Body of pancreas (tissue), 4 donors: ENCODE data around the gene ARID1B. TPM values are rescaled to one million over a fixed set of nuclear protein-coding genes. Genes with fewer than 3 reads are reported as not detected.
"Not testable (repeated sequence)": the region's sequence is repeated elsewhere in the genome, so short reads cannot be mapped to it uniquely, and the experiment has no call there.

ENCODE experiments used
- ATAC-seq: fragments of 150-250 bp; one replicate; pipeline ENCODE4 v1.9.1; 2016
- DNase-seq, 4 donors: peaks; one replicate each; pipeline ENCODE4 v3.0.0-alpha.2; 2019
- H3K27ac ChIP-seq, 4 donors: fragments of 200-600 bp; sonication (generic); 1 replicate in 3 of 4; 2 replicates in 1 of 4; pipeline versions ENCODE4 v1.5.1 to v1.6.1; 2016 to 2019; ENCODE audit warnings: mild to moderate bottlenecking in 1 of 4, mixed read lengths in 1 of 4, moderate library complexity in 1 of 4
- H3K27me3 ChIP-seq, 2 donors: fragments of 200-600 bp; sonication (generic); one replicate each; pipeline ENCODE4 v1.6.0; 2016; ENCODE audit warnings: mild to moderate bottlenecking in 1 of 2
- H3K36me3 ChIP-seq, 2 donors: fragments of 200-600 bp; sonication (generic); replicated peaks in 1 of 2; 2 replicates each; pipeline ENCODE4 v1.5.1; 2016; ENCODE audit warnings: low read depth in 2 of 2; ENCODE audit not compliant: insufficient read depth in 1 of 2
- H3K4me1 ChIP-seq: fragments of 200-600 bp; sonication (generic); one replicate; pipeline ENCODE4 v1.6.0; 2016
- H3K4me3 ChIP-seq, 2 donors: fragments of 200-600 bp; sonication (generic); 1 replicate in 1 of 2; 2 replicates in 1 of 2; pipeline ENCODE4 v1.5.1; 2016 to 2019
- H3K9me3 ChIP-seq, 3 donors: fragments of 200-600 bp; sonication (generic); 1 replicate in 2 of 3; 2 replicates in 1 of 3; pipeline ENCODE4 v1.5.1; 2016
- POLR2A ChIP-seq, 3 donors: fragments of 450-650 bp; IDR thresholded peaks; one replicate each; pipeline ENCODE4 v1.6.1; 2016; ENCODE audit warnings: antibody characterized with exemption in 3 of 3, mild to moderate bottlenecking in 2 of 3
- WGBS, 2 donors: methylation state at CpG; one replicate each; pipeline ENCODE4 v1.1.5; 2017; 5-methylcytosine and 5-hydroxymethylcytosine counted together
- intact Hi-C: fragments of 100-400 bp; cut with DNase I; formaldehyde crosslinking; loops from one replicate; pipeline ENCODE4 v1.15.1; 2023
- total RNA-seq, 2 donors: library from RNA; depleted of rRNA; stranded (reverse); fragments of >200 nt; gene quantifications; one replicate each; pipeline ENCODE4 v1.1.0, GENCODE V29; 2016
- TF ChIP-seq, protein P1 (sequence below), 7 experiments: fragments of 450-650 bp in 4 of 7; fragments of 200-600 bp in 3 of 7; sonication (generic) in 3 of 7; IDR thresholded peaks; one replicate each; pipeline ENCODE4 v1.5.1; 2016 to 2019; ENCODE audit warnings: antibody characterized with exemption in 7 of 7

Gene ARID1B
- total RNA-seq, 2 donors from 2014 or later = 71.5 to 85.1 TPM

DNA sequence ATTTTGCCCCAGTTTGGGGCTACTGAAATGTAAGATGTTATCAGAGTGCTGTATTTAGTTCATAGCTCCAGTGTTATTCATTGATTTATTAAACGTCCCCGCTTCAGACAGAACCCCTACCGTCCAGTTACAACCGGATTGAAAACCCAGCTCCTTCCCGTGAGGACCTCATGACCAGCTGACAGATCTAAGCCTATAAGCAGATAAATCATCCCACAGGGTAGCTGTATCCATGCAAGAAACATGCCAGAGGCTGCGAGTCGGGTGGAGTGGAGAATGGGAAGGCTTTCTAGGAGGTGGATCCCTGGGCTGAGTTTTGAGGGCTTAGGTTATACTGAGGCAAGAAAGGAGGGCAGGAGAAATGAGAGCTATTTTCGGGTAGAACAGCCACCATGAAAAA is 260.0 kb downstream of the ARID1B start:
- TF ChIP-seq, protein P1, sequence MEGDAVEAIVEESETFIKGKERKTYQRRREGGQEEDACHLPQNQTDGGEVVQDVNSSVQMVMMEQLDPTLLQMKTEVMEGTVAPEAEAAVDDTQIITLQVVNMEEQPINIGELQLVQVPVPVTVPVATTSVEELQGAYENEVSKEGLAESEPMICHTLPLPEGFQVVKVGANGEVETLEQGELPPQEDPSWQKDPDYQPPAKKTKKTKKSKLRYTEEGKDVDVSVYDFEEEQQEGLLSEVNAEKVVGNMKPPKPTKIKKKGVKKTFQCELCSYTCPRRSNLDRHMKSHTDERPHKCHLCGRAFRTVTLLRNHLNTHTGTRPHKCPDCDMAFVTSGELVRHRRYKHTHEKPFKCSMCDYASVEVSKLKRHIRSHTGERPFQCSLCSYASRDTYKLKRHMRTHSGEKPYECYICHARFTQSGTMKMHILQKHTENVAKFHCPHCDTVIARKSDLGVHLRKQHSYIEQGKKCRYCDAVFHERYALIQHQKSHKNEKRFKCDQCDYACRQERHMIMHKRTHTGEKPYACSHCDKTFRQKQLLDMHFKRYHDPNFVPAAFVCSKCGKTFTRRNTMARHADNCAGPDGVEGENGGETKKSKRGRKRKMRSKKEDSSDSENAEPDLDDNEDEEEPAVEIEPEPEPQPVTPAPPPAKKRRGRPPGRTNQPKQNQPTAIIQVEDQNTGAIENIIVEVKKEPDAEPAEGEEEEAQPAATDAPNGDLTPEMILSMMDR (IDR thresholded peaks at IDR 0.05) = no peak
- no peak for TF ChIP-seq POLR2A (IDR thresholded peaks at IDR 0.05)
- 55 to 56% methylated on average over 8 of the region's 8 CpGs for WGBS, 2 donors
- H3K27me3 ChIP-seq = no peaks in the 10 kb centered on the region
- peaks cover 34% of the 10 kb centered on the region for H3K4me1 ChIP-seq
- intact Hi-C loops = no loop called here
- ATAC-seq (peak; percentile 68), DNase-seq (no peak)
- H3K36me3 ChIP-seq = no peaks in the 10 kb centered on the region
- peak overlapping the region in 3 of 4 donors; percentile 1 to 53 (median 26) for H3K27ac ChIP-seq
- H3K4me3 ChIP-seq = no peak overlapping the region
- H3K9me3 ChIP-seq = no peaks in the 10 kb centered on the region

DNA sequence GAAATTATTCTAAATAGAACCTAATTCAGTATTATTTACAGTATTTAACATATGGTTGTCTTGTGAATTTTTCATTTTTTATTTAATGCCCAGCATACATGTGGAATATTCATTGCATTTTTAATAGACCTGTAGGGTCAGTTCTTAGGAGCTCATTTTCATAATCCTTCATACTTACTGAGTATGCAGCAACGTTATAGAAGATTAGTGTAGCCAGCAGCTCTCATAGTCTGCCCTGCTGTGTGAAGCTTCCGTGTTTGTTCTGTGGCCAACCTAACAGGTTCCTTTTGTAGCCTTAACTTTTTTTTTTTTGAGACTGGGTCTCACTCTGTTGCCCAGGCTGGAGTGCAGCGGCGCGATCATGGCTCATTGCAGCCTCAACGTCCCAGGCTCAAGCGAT is 261.4 kb downstream of the ARID1B start:
- Histone ChIP-seq H3K4me3 (no peak overlapping the region), H3K27ac (no peak overlapping the region), H3K36me3 (no peaks in the 10 kb centered on the region), H3K27me3 (no peaks in the 10 kb centered on the region), H3K9me3 (no peaks in the 10 kb centered on the region), H3K4me1 (peaks cover 31% of the 10 kb centered on the region)
- intact Hi-C loops = no loop called here
- no peak for DNase-seq
- WGBS, 2 donors = 90 to 92% methylated on average over 7 of the region's 7 CpGs
- TF ChIP-seq, protein P1 (IDR thresholded peaks at IDR 0.05) = no peak
- TF ChIP-seq POLR2A (IDR thresholded peaks at IDR 0.05) = no peak
- no peak for ATAC-seq

DNA sequence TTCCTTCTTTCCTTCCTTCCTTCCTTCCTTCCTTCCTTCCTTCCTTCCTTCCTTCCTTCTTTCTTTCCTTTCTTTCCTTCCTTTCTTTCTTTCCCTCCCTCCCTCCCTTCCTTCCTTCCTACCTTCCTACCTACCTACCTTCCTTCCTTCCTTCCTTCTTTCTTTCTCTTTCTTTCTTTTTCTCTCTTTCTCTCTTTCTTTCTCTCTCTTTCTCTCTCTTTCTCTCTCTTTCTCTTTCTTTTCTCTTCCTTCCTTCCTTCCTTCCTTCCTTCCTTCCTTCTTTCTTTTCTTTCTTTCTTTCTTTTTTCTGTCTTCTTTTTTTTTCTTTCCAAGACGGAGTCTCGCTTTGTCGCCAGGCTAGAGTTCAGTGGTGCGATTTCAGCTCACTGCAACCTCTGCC is 262.5 kb downstream of the ARID1B start:
- 93 to 99% methylated on average over 4 of the region's 4 CpGs for WGBS, 2 donors
- DNase-seq, H3K4me3 ChIP-seq, H3K27me3 ChIP-seq, intact Hi-C loops, H3K36me3 ChIP-seq, ATAC-seq, H3K9me3 ChIP-seq, H3K27ac ChIP-seq: not testable (repeated sequence)
- peaks cover 25% of the 10 kb centered on the region for H3K4me1 ChIP-seq

DNA sequence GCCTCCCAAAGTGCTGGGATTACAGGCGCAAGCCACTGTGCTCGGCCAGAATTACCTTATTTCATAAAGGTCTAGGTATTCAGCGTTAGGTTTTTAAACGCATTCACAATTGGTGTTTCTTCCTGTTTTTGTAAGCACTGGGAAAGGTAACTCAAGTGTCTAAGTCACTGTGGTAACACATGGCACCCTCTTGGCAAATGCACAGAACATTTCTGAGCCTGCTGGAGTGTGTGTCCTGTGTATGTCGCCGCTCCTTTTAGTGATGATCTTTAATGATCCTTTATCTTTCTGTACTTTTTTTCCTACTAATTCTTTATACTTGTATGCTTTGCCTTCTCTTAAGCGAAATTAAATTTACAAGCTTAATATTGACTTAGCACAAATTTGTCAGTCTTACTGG is 263.0 kb downstream of the ARID1B start:
- WGBS, 2 donors = 95 to 97% methylated on average over 7 of the region's 7 CpGs
- ATAC-seq = no peak
- no peaks in the 10 kb centered on the region for H3K36me3 ChIP-seq
- TF ChIP-seq, protein P1 (IDR thresholded peaks at IDR 0.05) = no peak
- no peak for TF ChIP-seq POLR2A (IDR thresholded peaks at IDR 0.05)
- H3K4me3 ChIP-seq = no peak overlapping the region
- H3K4me1 ChIP-seq = peaks cover 22% of the 10 kb centered on the region
- no peaks in the 10 kb centered on the region for H3K27me3 ChIP-seq
- intact Hi-C loops = no loop called here
- no peak overlapping the region for H3K27ac ChIP-seq
- H3K9me3 ChIP-seq = no peaks in the 10 kb centered on the region
- DNase-seq = no peak

DNA sequence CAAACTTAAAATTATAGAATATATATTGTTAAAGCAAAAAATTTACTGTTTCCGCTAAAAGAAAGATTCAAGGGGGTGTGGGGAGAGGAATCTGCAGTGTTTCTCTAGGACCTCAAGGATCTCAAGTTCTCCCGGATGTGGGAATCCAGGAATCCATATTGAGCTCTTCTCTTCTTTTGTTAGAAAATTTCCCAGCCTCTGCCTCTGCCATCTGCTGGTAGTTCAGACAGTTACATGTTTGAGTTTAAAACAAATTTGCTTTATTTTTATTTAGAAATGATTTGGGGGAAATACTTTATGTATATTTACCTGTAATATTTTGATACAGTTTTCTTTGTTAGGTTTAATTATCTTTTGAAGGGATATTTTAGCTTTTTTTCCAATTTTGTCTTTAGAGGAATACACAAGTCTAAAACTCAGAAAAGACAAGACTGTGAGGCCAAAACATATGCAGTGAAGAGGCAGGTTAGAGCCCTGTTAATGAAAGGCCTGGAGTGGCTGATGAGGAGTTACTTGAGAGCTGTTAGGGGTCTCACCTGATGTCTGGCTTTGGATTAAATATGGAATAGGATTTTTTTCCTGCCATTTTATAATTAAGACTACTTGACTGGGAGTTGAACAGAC is 268.8 kb downstream of the ARID1B start:
- H3K4me3 ChIP-seq = no peak overlapping the region
- ATAC-seq (peak; percentile 40), DNase-seq (no peak)
- no peak overlapping the region for H3K27ac ChIP-seq
- H3K27me3 ChIP-seq = no peaks in the 10 kb centered on the region
- no peak for TF ChIP-seq POLR2A (IDR thresholded peaks at IDR 0.05)
- TF ChIP-seq, protein P1 (IDR thresholded peaks at IDR 0.05) = peak in 6 of 7 experiments; percentile 26 to 57 (median 48)
- 3 to 9% methylated on average over 2 of the region's 2 CpGs for WGBS, 2 donors
- intact Hi-C loops = no loop called here
- no peaks in the 10 kb centered on the region for H3K9me3 ChIP-seq
- no peaks in the 10 kb centered on the region for H3K36me3 ChIP-seq
- H3K4me1 ChIP-seq = no peaks in the 10 kb centered on the region
